Hematopoietic multipotent progenitor cell treated with erythropoietin and hydrocortisone succinate and interleukin-3 and kit ligand, for 8 days (in vitro differentiated cells): Measurements from ENCODE around the gene CFAP20DC.
"Not testable (repeated sequence)": the region's sequence is repeated elsewhere in the genome, so short reads cannot be mapped to it uniquely, and the experiment has no call there.

Source experiments
- DNase-seq: peaks from one replicate; pipeline ENCODE4 v3.0.0-alpha.2; 2015

Gene CFAP20DC

DNA sequence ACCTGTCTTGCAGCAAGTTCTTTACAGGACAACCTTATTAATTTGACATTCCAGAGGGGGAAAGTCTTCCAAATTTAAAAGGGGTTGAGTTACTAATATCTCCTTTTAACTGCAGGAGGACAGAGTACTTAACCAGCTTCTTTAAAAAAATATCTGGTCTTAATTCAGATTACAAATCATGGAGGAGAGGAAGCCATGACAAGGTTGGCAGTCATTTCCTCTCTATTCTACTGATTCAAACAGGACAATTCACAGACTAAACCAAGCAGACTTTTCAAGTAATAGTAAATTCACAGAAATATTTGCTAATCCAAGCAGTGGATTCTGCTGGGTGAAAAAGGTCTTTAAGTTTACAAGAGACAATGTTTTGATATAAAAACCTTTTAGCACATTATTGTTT is 185.3 kb downstream of the CFAP20DC start:
- no peak for DNase-seq

- DNase-seq = no peak
Observed at GRCh38 chr3:58863206-58863605, 186.6 kb downstream of the CFAP20DC start.

DNA sequence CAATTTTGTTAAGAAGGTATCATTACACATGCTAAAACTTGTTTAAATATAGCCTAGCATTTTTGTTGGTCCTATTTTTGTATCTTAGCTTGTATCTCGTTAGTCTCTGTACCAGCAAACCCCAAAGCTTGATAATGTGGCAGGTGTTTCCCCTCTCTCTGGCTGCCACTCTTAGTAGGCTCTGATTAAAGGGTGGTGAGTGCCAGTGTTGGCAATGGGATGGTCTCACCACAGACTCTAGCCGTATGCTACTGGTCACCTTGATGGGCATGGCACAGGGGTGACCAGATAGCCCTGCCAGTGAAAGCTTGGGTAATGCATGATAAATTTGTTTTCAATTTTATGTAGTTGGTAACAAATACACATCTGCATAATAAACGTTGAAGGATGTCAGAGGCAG is 188.3 kb downstream of the CFAP20DC start:
- no peak for DNase-seq

- DNase-seq = no peak
Observed at GRCh38 chr3:58858126-58858525, 191.7 kb downstream of the CFAP20DC start.

GRCh38 chr3:58857402-58857801 is 192.4 kb downstream of the CFAP20DC start:
- no peak for DNase-seq

DNA sequence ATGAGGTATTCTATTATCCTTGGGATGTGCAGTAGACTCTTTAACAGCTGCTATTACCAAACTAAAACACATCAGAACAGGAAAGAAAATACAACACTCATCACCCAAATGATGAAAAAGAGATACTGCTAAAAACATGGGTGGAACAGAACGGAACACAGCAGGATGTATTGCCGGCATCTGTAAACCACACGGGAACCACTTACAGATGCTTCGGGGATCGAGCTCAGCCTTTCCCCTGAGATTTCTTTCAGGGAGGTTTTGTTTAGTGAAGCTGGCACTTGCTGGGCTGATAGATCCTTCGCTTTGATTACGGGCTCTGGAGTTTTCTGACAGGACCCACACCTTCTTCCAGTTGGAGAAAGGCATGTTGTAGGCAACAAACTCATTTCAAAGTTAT is 201.0 kb downstream of the CFAP20DC start:
- DNase-seq = no peak

- DNase-seq = not testable (repeated sequence)
Observed at GRCh38 chr3:58842050-58842747, 207.6 kb downstream of the CFAP20DC start.

- DNase-seq = peak; percentile 19
Observed at GRCh38 chr3:58840949-58841348, 208.9 kb downstream of the CFAP20DC start.

GRCh38 chr3:58839964-58840363 is 209.9 kb downstream of the CFAP20DC start:
- DNase-seq = no peak

DNA sequence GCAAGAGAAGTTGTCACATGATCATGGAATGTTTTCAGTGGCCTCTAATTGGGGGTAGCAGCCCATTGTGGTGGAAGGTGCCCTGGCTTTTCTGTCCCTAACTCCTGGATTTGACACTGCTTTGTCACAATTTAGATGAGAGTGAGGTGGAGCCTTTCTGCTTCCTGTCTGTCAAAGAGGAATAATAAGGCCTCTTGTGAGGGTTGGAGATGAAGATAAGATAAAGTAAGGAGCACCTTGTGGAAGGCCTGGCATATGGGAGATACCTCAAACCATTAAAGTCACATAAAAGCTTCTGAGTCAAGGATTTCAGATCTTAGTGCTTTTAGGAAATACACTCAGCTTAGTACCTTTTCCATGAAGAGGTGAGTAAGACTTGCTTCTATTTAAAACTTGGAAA is 210.6 kb downstream of the CFAP20DC start:
- peak; percentile 26 for DNase-seq

DNA sequence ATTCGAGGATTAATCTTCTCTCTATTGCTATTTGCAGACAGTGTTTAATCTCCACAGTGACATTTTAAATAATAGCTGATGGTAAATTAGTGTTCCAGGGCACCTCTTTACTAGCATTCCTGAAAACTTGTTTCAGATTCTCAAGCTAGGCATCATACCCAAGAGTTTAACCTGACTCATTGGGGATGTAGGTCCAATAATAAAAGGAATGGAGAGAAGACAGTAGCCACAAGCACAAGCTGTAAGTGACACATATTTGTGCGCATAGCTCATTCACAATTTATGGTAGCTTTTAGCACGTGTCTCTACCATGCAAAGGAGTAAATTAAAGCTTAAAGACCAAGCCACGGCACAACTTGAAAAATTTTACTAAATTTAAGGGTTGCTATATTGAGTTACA is 212.0 kb downstream of the CFAP20DC start:
- DNase-seq = no peak

DNA sequence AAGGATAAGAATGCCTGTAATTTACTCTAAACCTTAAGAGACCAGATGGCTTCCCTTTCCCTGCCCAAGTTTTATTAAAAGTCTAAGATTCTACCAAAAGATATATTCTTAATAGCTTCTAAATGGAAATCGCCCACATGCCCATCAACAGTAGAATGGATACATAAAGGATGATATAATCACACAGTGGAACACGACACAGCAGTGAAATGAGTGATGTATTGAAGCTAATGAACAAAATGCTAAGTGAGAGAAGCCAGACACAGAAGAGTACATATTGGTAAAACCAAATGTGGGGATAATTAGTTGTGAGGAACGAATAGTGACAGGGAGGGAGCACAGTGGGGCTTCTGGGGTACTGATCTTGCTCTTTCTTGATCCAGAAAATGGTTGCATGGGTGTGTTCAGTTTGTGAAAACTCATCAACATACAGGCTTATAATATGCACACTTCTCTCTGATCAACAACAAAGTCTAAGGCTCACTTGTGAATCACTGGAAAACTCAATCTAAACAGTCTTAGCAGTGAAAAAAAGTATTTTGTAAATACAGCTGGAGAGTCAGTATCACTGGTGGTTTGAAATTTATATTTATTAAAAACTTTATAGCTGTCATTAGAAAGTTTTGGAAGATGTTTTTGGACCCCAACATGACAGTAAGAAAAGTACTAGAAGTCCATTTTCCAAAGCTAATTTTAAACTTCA is 212.5 kb downstream of the CFAP20DC start:
- DNase-seq = no peak

DNA sequence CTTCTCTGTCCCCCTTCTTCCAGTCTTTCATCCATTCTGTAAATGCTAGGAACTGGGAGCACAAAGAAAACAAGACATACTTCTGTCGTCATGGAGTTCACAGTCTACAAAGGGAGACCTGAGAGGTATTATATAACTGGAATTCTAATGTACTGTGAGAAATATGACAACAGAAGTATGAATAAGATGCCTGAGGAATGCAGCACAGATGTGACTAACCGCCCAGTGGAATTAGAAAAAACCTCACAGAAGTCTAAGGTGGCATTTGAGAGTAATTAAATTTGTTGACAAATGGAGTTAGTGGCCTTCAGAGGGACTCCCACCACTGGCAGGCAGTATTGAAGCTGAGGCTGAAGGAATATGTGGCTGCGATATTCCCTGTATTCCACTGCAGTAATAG is 214.7 kb downstream of the CFAP20DC start:
- DNase-seq = no peak

- DNase-seq = no peak
Observed at GRCh38 chr3:58833491-58833890, 216.3 kb downstream of the CFAP20DC start.

GRCh38 chr3:58829321-58830000 is 220.4 kb downstream of the CFAP20DC start:
- no peak for DNase-seq

DNA sequence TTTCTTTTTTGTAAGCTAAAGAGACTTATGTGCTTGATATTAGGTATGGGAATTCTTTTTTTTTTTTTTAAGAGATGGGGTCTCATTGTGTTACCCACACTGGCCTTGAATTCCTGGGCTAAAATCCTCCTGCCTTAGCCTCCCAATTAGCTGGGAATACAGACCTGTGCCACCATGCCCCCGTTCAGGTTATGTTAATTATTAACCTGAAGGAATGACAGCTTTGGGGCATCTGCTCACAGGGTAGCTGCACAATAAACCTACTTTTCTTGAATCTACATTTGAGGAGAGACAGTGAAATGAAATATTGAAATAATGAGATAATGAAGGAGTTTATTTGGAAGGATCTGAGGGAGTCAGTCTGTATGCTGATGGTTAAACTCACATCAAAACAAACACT is 225.0 kb downstream of the CFAP20DC start:
- DNase-seq = no peak

GRCh38 chr3:58824285-58824684 is 225.5 kb downstream of the CFAP20DC start:
- DNase-seq = peak; percentile 83

DNA sequence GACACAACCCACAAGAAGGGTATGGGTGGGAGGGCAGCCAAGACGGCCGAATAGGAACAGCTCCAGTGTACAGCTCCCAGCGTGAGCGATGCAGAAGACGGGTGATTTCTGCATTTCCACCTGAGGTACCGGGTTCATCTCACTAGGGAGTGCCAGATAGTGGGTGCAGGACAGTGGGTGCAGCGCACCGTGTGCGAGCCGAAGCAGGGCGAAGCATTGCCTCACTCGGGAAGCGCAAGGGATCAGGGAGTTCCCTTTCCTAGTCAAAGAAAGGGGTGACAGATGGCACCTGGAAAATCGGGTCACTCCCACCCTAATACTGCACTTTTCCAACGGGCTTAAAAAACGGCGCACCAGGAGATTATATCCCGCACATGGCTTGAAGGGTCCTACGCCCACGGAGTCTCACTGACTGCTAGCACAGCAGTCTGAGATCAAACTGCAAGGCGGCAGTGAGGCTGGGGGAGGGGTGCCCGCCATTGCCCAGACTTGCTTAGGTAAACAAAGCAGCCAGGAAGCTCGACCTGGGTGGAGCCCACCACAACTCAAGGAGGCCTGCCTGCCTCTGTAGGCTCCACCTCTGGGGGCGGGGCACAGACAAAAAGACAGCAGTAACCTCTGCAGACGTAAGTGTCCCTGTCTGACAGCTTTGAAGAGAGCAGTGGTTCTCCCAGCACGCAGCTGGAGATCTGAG is 243.1 kb downstream of the CFAP20DC start:
- DNase-seq = not testable (repeated sequence)

DNA sequence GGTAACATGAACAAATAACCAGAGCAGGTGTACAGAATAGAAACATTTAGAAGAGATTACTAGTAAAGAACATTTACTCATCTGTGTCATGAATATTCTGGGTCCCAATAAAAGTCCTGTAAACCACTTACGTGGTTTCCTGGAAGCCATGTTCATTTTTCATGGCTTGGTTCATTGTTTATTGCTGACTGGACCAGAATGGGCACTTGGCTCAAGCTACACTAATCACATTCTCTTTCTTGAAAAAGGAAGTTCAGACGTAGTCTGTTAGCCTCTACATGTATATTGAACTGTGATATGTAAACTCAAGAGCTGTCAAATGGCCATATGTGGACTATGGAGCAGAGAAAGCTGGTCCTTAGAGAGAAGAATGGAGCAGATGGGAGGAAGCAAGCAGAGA is 244.9 kb downstream of the CFAP20DC start:
- no peak for DNase-seq

DNA sequence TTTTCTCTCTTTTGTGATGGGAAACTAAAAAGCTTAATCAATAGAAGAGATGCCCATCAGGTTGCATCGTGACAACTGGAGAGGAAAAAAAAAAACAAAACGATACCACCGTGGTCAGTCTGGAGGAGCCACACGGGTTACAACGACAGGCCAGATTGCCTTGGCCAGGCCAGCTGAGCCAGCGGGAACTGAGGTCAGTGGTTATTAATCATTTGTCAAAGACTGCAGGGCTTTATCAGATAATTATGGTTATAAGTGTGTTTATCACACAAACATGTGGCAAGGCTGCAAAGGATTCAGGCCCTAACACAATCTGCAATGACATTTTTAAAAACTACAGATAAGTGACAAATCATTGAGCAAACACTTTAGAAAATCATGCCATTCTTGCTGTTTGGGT is 248.3 kb downstream of the CFAP20DC start:
- DNase-seq = no peak

DNA sequence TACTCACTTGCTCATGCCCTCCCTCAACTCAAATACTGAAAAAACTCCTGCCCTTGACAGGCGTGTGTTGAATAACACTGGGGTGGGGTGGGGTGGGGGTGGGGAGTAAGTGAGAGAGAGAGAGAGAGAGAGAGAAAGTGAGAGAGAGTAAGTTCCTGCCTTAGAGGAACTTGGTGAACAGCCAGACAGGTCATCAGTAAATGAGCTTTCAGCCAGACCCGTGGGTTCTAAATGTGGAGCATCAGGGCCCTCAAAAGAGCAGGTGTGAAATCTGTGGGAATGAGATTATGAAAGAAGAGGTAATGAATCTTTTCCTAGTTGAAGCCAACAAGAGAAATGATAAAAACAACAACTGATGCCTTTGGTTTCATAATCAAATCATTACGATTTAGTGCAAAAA is 248.9 kb downstream of the CFAP20DC start:
- DNase-seq = no peak

- no peak for DNase-seq
Observed at GRCh38 chr3:58800032-58800431, 249.8 kb downstream of the CFAP20DC start.

GRCh38 chr3:58799271-58799670 is 250.6 kb downstream of the CFAP20DC start:
- DNase-seq = no peak

DNA sequence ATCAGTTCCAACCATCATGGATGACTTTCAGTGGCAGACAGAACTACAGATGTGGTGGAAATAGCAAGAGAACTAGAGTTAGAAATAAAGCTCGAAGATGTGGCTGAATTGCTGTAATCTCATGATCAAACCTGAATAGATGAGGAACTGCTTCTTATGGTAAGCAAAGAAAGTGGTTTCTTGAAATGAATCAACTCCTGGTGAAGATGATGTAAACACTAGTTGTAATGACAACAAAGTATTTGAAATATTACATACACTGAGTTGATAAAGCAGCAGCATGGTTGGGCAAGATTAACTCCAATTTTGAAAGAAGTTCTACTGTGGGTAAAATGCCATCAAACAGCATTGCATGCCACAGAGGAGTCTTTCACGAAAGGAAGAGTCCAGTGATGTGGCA is 251.5 kb downstream of the CFAP20DC start:
- no peak for DNase-seq
